GM18861 (cell line): ENCODE results near the gene DPYSL5.

Experiments used
- ATAC-seq: cut with Tn5 transposase; IDR thresholded peaks from one replicate; pipeline ENCODE4 v1.9.1; 2021; ENCODE audit not compliant: unreplicated experiment

The DPYSL5 gene

DNA sequence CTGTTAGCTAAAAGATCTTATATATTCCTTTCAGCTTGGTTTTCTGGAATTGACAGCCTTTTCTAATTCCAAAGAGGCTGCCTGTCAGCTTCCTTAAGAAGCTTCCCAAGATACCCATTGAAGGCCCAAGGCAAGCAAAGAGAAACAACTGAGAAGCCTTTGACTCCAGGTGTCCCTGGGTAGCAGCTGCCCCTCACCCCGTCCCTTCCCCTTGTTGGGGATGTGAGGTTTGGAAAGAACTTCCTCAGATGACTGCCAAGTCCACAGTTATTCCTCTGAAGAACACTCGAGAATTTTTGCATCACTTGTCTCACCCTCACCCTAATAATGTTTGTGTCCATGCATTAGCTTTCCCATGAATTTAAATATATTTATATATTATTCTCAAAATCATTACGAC, 135.8 kb downstream of the DPYSL5 start:
- ATAC-seq, result no peak

- no peak for ATAC-seq
Observed at GRCh38 chr2:26985807-26986206, 137.9 kb downstream of the DPYSL5 start.

DNA sequence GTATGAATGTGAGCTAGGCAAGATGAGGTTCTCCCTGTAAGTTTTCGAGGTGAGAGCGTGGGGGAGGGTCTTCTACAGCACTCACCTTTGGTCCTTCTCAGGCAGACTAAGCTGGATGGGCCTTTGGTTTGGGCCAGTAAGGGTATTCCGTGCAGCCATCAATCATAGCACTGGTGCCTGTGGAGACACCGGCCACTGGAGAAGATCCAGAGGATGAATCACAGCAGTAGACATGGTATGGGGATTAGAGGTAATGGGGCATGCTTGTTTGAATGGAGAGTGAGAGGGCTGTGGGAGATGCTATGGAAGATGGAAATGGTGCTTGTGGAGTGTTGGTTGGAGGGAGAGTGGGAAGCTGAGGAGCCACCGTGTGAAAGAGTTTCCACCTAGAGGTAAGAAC, 138.6 kb downstream of the DPYSL5 start:
- ATAC-seq, result no peak

DNA sequence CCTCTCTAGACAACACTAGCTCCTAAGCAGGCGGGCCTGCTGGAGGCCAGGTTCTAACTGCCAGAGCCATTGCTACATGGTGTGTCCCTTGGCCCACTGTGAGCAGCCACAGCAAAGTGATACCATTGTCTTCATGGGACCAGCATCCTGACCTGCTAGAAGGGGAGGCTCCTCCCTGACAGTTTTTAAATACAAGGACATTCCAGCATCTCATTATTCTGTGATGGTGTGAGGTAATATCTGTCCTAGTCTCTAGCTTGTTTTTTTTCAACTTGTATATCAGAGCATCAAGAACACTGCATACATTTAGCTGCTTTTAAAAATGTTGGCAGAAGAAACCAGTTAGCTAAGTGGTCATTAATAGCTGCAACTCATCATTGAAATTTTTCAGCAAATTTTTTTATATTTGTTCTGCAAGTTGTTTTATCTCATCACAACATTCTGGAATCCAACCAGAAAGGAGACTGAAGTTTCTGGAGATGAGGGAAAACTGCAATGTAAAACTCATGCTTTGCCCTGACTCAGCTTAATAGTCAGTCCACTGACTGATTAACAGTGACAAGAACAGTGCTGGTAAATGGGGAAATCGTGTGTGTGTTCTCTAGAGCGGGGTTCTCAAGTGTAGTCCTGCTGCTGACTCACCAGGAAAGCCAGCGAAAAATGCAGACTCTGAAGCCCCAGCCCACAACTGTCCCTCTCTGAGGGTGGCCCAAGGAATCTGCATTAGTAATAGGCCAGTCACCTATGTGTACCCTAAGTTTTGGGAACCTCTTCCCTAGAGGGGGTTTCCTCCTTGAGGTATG, 140.3 kb downstream of the DPYSL5 start:
- ATAC-seq, result no peak

DNA sequence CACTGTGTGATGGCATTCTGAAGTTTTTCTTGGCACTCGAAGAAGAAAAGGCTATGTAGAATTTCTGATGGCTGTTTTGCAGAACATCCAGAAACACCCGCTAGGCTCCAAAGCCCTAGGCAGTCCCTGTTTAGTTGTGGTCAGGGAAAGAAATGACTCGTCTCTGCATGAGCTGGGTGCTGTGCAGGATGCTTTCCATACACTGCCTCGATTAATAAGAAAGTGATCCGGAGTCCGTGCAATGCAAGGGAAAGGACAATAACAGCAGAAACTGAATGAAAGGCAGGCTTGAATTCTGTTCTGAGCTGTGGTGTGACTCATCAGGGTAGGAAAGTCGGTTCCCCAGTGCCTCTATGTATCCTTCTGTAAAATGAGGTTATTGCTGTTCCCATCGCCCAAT, 141.2 kb downstream of the DPYSL5 start:
- ATAC-seq, result no peak

- ATAC-seq, result no peak
Observed at GRCh38 chr2:26991717-26992116, 143.8 kb downstream of the DPYSL5 start.

GRCh38 chr2:26993768-26994167, 145.8 kb downstream of the DPYSL5 start:
- ATAC-seq, result no peak

DNA sequence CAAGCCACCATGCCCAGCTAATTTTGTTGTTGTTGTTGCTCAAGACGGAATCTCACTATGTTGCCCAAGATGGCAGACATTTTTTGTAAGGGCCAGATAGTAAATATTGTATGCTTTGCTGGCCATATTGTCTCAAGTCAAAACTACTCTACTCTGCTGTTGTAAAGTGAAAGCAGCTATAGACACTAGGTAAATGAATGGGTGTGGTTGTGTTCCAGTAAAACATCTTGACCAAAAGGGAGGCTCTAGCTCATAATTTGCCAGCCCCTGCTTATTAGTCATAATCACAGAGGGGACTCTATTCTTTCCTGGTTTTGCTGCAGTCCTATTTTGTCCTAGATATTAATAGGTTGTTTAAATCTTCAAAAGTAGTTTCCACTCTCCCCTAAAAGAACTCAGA, 147.1 kb downstream of the DPYSL5 start:
- no peak for ATAC-seq

GRCh38 chr2:26997394-26997793, 149.5 kb downstream of the DPYSL5 start:
- no peak for ATAC-seq

DNA sequence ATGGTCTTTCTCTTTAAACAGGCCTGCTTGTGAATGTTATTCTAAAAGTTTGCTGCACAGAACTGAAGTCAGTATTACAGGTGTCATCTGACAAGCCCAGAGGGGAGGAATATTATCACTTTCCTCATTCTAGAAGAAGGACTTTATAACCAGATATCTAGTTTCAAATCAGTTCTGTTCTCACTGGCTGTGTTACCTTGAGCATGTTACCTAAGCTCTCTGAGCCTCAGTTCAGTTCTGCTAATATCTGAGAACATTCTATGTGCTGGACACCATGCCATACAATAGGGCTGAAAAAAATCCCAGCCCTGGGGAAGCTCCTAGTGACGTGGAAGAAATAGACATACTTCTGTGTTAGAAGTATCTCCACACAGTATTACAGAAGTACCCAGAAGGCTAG, 150.4 kb downstream of the DPYSL5 start:
- ATAC-seq, result no peak
